Fibroblast of lung (primary cell): Measurements from ENCODE around the gene SLC34A1. TPM values are rescaled to one million over a fixed set of nuclear protein-coding genes. Genes with fewer than 3 reads are reported as not detected.

Source experiments
- DNase-seq, 2 donors: peaks; one replicate each; pipeline versions ENCODE4 v3.0.0 to v3.0.0-alpha.2; 2010; ENCODE audit warnings: low read depth in 2 of 2
- H2AFZ ChIP-seq: 2 replicates; pipeline ENCODE4 v1.5.1; 2012; ENCODE audit warnings: low read length, control low read depth, inconsistent platforms
- H3K27ac ChIP-seq: 2 replicates; pipeline ENCODE4 v1.5.1; 2011; ENCODE audit warnings: low read length, control low read depth; ENCODE audit not compliant: insufficient read depth
- H3K27me3 ChIP-seq: 2 replicates; pipeline ENCODE4 v1.5.1; 2011; ENCODE audit warnings: mild to moderate bottlenecking, low read length; ENCODE audit not compliant: control insufficient read depth, insufficient read depth
- H3K36me3 ChIP-seq: 2 replicates; pipeline ENCODE4 v1.5.1; 2011; ENCODE audit warnings: low read length; ENCODE audit not compliant: control insufficient read depth, insufficient read depth
- H3K4me1 ChIP-seq: 2 replicates; pipeline ENCODE4 v1.5.1; 2011; ENCODE audit warnings: low read length; ENCODE audit not compliant: control insufficient read depth, insufficient read depth; ENCODE audit errors: extremely low read depth
- H3K4me2 ChIP-seq: 2 replicates; pipeline ENCODE4 v1.5.1; 2011; ENCODE audit warnings: low read length, control low read depth; ENCODE audit not compliant: insufficient read depth; ENCODE audit errors: extremely low read depth
- H3K4me3 ChIP-seq, 4 experiments: fragments of 200-600 bp in 1 of 4; sonication (generic) in 1 of 4; replicated peaks in 1 of 4; 2 replicates each; pipeline ENCODE4 v1.5.1; 2011 to 2016; ENCODE audit warnings: low read length in 4 of 4, low read depth in 3 of 4, mild to moderate bottlenecking in 3 of 4, control low read depth in 2 of 4, inconsistent platforms in 1 of 4, mixed read lengths in 1 of 4; ENCODE audit not compliant: insufficient read depth in 1 of 4; ENCODE audit errors: control extremely low read depth in 1 of 4
- H3K79me2 ChIP-seq: 2 replicates; pipeline ENCODE4 v1.5.1; 2012; ENCODE audit warnings: mild to moderate bottlenecking, low read length, inconsistent platforms; ENCODE audit not compliant: control insufficient read depth, insufficient read depth
- H3K9ac ChIP-seq: 2 replicates; pipeline ENCODE4 v1.5.1; 2011; ENCODE audit warnings: mild to moderate bottlenecking, low read length, control low read depth; ENCODE audit not compliant: insufficient read depth
- H3K9me3 ChIP-seq: 2 replicates; pipeline ENCODE4 v1.5.1; 2012; ENCODE audit warnings: low read depth, low read length; ENCODE audit not compliant: control insufficient read depth, insufficient read depth
- H4K20me1 ChIP-seq: 2 replicates; pipeline ENCODE4 v1.5.1; 2011; ENCODE audit warnings: low read length; ENCODE audit not compliant: control insufficient read depth, insufficient read depth; ENCODE audit errors: extremely low read depth
- CTCF ChIP-seq, 2 donors: IDR thresholded peaks in 1 of 2; conservative IDR thresholded peaks in 1 of 2; 1 replicate in 1 of 2; 2 replicates in 1 of 2; pipeline ENCODE4 v1.5.1; 2011 to 2012; ENCODE audit warnings: low read length in 2 of 2, control low read depth in 1 of 2, inconsistent platforms in 1 of 2, low read depth in 1 of 2, mild to moderate bottlenecking in 1 of 2
- EZH2 ChIP-seq: IDR thresholded peaks from 2 replicates; pipeline ENCODE4 v1.5.1; 2012; ENCODE audit warnings: low read length, control low read depth, mild to moderate bottlenecking; ENCODE audit errors: missing control alignments
- polyA plus RNA-seq, 2 donors: library from polyadenylated mRNA; depleted of rRNA in 1 of 2; stranded (reverse) in 1 of 2; unstranded in 1 of 2; fragments of >200 nt; gene quantifications; 2 replicates each; pipeline ENCODE4 v1.2.1, GENCODE V29; 2011 to 2012; ENCODE audit warnings: missing spikeins in 1 of 2
- total RNA-seq: library from RNA; depleted of rRNA; stranded (reverse); fragments of >200 nt; gene quantifications from 2 replicates; pipeline ENCODE4 v1.2.1, GENCODE V29; 2014

Gene SLC34A1
- total and polyA plus RNA-seq, 2 donors (not counting 1 experiment from before 2014, with no cell fraction given), result not detected

GRCh38 chr5:177430972-177431316 lies 46.7 kb downstream of the SLC34A1 start:
- TF ChIP-seq EZH2 (no peak), CTCF (conservative IDR thresholded peaks at IDR 0.05 in 1 of 2, IDR thresholded peaks at IDR 0.05 in 1 of 2; ENCODE audit: low read depth in 1 of 2, low read length in 2 of 2) (no peak)
- DNase-seq, result no peak

GRCh38 chr5:177431317-177432142 lies 47.3 kb downstream of the SLC34A1 start:
- Histone ChIP-seq H4K20me1 (no peaks in the 10 kb centered on the region), H3K9ac (no peak overlapping the region), H3K9me3 (no peaks in the 10 kb centered on the region), H2AFZ (no peak overlapping the region), H3K27me3 (no peaks in the 10 kb centered on the region), H3K27ac (no peak overlapping the region), H3K79me2 (peaks cover 21% of the 10 kb centered on the region), H3K4me2 (no peak overlapping the region), H3K36me3 (peaks cover 30% of the 10 kb centered on the region), H3K4me3 (no peak overlapping the region), H3K4me1 (peaks cover 8% of the 10 kb centered on the region)
- DNase-seq, result no peak
- TF ChIP-seq EZH2 (no peak), CTCF (conservative IDR thresholded peaks at IDR 0.05 in 1 of 2, IDR thresholded peaks at IDR 0.05 in 1 of 2; ENCODE audit: low read depth in 1 of 2, low read length in 2 of 2) (no peak)

More at GRCh38 chr5:177430972-177431316, 46.7 kb downstream of the SLC34A1 start:
- Histone ChIP-seq H3K79me2 (peaks cover 21% of the 10 kb centered on the region), H3K36me3 (peaks cover 30% of the 10 kb centered on the region), H3K9me3 (no peaks in the 10 kb centered on the region), H3K4me1 (peaks cover 8% of the 10 kb centered on the region), H3K27me3 (no peaks in the 10 kb centered on the region), H3K4me3 (no peak overlapping the region), H4K20me1 (no peaks in the 10 kb centered on the region), H3K9ac (no peak overlapping the region), H3K4me2 (no peak overlapping the region), H3K27ac (no peak overlapping the region), H2AFZ (no peak overlapping the region)

DNA sequence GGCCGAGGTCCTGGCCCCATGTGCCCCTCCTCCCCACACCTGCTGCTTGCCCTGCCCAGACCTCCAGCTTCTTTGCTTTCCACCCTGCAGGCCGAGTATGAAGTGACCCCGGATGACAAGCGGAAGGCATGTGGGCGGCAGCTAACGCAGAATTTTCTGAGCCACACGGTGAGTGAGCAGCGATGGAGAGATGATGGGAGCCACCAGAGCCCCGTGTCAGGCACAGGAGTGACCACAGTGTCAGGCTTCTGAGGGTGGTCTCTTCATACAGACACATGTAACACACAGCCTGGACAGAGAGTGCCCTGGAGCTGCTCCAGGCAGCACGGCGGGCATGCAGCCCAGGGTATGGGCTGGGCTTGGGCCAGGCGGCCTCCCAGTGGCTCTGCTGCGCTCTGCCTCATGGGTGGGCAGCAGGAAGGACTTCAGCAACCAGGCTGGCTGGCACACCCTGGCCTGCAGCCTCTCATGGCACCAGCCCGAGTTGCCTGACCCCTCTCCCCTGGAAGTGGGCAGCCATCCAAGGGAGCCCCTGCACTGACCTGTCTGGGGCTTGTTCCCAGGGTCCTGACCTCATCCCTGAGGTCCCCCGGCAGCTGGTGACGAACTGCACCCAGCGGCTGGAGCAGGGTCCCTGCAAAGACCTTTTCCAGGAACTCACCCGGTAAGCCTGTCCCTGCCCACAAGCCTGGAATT lies 48.1 kb downstream of the SLC34A1 start:
- H3K27me3 ChIP-seq, result no peaks in the 10 kb centered on the region
- no peak overlapping the region for H3K27ac ChIP-seq
- no peak for DNase-seq
- H3K79me2 ChIP-seq, result peaks cover 15% of the 10 kb centered on the region
- peaks cover 6% of the 10 kb centered on the region for H3K4me1 ChIP-seq
- no peak overlapping the region for H3K4me3 ChIP-seq
- H2AFZ ChIP-seq, result no peak overlapping the region
- H3K9me3 ChIP-seq, result no peaks in the 10 kb centered on the region
- peaks cover 30% of the 10 kb centered on the region for H3K36me3 ChIP-seq
- H4K20me1 ChIP-seq, result no peaks in the 10 kb centered on the region
- no peak overlapping the region for H3K4me2 ChIP-seq
- no peak overlapping the region for H3K9ac ChIP-seq
- no peak for TF ChIP-seq EZH2
- TF ChIP-seq CTCF (conservative IDR thresholded peaks at IDR 0.05 in 1 of 2, IDR thresholded peaks at IDR 0.05 in 1 of 2; ENCODE audit: low read depth in 1 of 2, low read length in 2 of 2), result no peak
